GM11168 (cell line): ENCODE measurements around the gene CALM3.
"Not testable (repeated sequence)": the region's sequence is repeated elsewhere in the genome, so short reads cannot be mapped to it uniquely, and the experiment has no call there.

Experiments used
- in situ Hi-C: fragments of 300-500 bp; cut with MboI; formaldehyde crosslinking; loops from one replicate; pipeline ENCODE4 v1.12.0; 2022; ENCODE audit warnings: low sequenced_read_pairs; ENCODE audit not compliant: unreplicated experiment

Gene CALM3

DNA sequence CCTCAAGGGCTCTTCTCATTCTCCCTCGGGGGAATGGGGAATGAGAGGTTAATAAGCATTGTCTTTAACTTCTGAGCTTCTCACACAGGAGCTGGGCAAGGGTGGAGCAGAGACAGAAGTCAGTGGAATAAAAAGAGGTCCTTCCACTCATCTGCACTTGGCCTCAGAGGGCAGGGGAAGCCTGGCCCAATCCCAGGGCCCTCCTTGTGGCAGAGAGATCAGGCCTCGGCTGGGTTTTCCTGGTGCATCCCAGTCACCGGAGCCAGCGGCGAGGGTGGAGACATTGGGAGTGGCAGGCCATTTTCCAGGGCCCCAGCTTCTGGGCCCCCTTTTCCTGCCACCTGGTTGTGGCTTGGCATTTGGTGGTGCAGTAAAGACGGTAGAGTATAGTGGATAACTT is 10.6 kb downstream of the CALM3 start:
- in situ Hi-C loops, result loop anchor here (5.0 kb wide), 1 partner anchor 51 kb away; the partner anchor contains the start of gene DACT3

DNA sequence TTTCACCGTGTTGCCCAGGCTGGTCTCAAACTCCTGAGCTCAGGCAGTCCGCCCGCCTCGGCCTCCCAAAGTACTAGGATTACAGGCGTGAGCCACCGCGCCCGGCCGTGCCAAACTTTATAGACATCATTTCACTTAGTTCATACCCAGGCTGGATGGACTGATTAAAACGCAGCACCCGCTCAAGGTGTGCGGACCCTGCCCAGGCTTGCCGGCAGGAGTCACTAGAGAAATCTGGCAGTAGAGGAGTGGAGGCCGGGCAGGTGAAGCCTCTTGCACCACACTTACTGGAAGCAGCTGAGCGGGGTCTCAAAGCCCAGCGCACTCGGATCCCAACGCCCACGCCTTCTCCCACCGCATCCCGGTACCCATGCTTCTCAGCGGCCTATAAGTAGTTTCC is 12.4 kb downstream of the CALM3 start:
- in situ Hi-C loops, result loop anchor here (5.0 kb wide), 1 partner anchor 49 kb away; the partner anchor contains the start of gene DACT3

GRCh38 chr19:46614114-46614722 is 13.1 kb downstream of the CALM3 start:
- in situ Hi-C loops, result loop anchor here (5.0 kb wide), 1 partner anchor 48 kb away; the partner anchor contains the start of gene DACT3

DNA sequence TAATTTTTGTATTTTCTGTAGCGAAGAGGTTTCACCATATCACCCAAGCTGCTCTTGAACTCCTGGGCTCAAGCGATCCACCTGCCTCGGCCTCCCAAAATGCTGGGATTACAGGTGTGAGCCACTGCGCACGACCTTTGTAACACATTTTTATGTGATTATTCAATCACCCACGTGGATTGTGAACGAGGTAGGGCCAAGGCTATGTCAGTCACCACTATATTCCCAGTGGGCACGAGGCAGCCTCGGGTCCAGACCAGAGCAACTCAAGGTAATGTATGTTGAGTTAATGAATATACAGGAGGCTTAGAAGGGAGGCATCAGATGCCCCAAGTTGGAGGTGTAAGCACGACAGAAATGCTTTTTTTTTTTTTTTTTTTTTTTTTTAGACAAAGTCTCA is 14.8 kb downstream of the CALM3 start:
- in situ Hi-C loops, result no loop called here

- in situ Hi-C loops, result no loop called here
These were observed 15.6 kb downstream of the CALM3 start for GRCh38 chr19:46616631-46617322.

GRCh38 chr19:46617601-46618000 is 16.5 kb downstream of the CALM3 start:
- in situ Hi-C loops, result no loop called here

DNA sequence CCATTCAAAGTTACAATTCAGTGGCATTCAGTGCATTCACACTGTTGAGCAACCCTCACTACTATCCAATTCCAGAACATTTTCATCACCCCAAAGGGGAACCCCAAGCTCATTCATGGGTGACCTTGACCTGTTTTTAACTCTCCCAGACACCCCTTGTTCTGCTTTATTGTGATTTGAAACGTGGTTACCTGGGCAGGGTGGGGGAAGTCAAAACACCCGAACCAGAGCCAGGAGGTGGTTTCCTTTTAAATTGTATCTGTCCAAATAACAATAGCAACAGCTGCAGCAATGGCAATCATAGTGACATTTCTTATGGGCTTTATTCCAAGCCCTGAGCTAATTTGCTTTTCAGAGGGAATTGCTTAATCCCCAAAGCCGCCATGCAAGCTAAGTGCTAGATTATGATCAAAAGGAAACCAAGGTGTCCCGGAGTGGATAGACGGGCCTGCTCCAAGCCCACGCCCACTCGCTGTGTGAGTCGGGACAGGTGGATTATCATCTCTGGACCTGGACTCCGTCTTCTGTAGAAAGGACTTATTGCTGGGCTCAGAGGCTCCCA is 17.6 kb downstream of the CALM3 start:
- in situ Hi-C loops, result no loop called here

DNA sequence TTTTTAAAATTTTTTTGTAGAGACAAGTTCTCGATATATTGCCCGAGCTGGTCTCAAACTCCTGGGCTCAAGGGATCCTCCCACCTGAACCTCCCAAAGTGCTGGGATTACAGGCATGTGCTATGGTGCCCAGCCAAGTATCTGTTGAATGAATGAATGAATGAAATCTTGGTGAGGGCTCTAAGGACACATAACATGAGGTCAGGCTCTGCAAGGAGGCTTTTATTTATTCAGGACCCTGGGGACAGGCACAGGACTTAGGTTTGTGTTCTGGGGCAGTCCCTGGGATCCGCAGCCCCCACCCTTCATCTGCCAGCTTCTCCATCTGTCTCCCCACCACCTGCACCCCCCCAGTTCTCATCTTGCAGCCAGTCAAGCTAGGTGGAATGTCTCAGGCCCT is 19.1 kb downstream of the CALM3 start:
- in situ Hi-C loops, result no loop called here

DNA sequence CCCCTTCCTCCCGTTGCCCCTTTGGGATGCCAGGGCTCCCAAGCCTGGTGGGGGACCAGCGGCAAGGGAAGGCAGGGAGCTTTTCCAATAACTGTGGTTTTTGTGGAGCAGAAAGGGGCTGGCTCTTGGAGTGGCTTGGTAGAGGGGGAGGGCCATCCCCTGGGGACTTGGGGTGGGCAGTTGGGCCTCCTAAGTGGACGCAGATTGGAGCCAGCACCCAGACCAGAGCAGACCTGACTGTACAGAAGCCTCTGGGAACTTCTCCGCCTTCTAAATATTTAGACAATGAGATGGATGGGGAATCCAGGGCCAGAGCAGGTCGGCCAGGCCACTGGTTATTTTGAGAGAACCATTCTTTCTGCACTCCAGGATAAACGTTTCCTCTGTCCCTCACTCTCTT is 19.6 kb downstream of the CALM3 start:
- in situ Hi-C loops, result no loop called here

GRCh38 chr19:46621191-46622117 is 20.3 kb downstream of the CALM3 start:
- in situ Hi-C loops, result no loop called here

GRCh38 chr19:46622118-46622446 is 21.0 kb downstream of the CALM3 start:
- in situ Hi-C loops, result no loop called here

GRCh38 chr19:46623915-46624502 is 22.9 kb downstream of the CALM3 start:
- in situ Hi-C loops, result no loop called here

DNA sequence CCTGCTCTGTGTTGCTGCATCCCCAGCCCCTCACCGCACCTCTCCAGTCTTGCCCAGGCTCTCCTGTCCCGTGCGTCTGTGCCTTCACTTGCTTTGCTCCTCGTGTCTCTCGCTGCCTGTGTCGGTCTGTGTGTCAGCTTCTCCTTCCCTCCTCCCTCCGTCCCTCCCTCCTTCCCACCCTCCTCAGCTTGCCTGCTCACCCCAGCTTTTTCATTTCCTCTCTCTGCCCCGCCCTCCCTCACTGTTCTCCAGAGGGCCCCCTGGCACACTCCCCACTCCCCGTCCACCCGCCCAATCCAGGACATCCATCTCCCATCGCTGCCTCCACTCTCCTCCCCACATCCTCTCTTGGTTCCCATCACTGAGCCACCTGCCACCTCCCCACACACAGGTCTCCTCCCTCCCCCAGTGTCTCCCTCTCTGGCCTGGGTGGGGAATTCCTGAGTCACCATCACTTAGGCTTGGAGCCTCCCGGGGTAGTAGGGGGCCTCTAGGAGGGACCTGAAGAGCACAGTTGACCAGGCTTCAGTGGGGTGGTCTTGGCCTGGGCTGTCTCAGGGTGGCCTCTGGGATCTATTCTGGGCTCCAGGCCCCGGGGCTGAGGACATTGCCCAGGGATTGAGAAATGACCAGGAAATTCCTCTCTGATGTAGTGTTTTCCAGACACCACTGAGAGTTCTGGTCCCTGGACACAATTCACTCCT is 24.0 kb downstream of the CALM3 start, which contains the start of gene PTGIR:
Gene PTGIR (minus strand): TSS at position 132 of the 704 bp plus-strand sequence. CDS start 864 bp downstream, outside the sequence.
- in situ Hi-C loops, result no loop called here

GRCh38 chr19:46625731-46626130 is 24.6 kb downstream of the CALM3 start:
- in situ Hi-C loops, result no loop called here

GRCh38 chr19:46626446-46626845 is 25.3 kb downstream of the CALM3 start:
- in situ Hi-C loops, result no loop called here

- in situ Hi-C loops, result not testable (repeated sequence)
These were observed 27.8 kb downstream of the CALM3 start for GRCh38 chr19:46628970-46629369.

DNA sequence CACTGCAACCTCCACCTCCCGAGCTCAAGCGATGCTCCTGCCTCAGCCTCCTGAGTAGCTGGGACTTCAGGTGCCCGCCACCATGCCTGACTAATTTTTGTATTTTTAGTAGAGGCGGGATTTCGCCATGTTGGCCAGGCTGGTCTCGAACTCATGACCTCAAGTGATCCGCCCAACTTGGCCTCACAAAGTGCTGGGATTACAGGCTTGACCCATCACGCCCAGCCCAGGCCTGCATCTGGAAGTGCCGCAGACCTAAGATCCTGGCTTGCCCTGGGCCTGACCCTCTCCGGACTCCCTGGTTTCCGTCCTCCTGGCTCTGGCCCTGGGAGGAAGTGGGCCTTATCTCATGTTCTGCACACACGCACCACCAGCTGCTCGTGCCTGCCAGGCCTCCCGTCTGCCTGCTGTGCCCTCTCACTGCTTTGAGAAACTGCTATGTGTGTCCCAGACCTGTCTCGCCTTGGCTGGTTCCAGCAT is 28.5 kb downstream of the CALM3 start:
- in situ Hi-C loops, result no loop called here

DNA sequence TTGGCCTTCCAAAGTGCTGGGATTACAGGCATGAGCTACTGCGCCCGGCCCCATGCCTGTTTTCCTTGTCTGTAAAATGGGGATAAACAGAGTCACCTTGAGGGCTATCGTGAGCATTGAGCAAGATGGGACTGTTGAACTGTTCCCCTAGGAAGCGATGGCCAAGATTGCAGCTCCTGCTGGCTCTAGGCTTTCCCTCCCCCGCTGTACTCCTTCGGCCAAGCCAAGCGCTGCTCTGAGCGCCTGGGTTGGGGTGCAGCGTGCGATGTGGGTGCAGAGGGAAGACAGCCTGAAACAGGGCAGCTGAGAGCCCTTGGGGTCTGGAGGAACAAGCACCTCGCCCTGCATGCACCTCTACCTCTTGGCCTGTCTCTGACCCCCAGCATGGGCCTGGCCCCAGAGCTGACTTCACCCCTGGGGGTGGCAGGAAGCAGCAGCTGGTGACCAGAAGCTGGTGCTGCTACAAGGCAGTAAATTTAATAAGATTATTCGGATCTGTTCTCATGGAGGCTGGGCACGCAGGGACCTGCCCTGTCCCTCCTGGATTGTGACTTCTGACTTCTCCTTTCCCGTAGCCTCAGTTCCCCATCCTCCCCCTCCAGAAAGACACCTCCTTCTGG is 29.6 kb downstream of the CALM3 start:
- in situ Hi-C loops, result no loop called here

DNA sequence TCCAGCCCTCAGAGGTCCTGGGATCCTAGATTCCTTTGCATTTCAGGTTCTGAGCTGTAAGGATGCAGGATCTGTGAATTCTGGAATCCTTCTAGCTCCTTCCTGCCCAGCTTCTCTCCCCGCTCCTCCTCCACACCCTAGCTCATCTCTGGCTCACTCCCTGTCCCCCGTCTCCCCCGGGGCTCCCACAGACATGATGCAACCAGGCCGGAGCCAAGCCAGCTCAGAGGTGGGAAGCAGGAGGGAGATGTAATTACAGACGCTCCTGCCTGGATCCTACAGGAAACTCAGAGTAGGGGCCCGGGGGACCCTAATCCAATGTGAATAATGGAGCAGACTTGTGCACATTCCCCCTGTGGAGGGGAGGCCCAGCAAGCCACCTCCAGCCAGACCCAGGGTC is 30.4 kb downstream of the CALM3 start:
- in situ Hi-C loops, result no loop called here
